Central memory CD4-positive, alpha-beta T cell (primary cell): ENCODE data around the gene NALCN.

Experiments
- DNase-seq: peaks from one replicate; pipeline ENCODE4 v3.0.0; 2022

NALCN gene

DNA sequence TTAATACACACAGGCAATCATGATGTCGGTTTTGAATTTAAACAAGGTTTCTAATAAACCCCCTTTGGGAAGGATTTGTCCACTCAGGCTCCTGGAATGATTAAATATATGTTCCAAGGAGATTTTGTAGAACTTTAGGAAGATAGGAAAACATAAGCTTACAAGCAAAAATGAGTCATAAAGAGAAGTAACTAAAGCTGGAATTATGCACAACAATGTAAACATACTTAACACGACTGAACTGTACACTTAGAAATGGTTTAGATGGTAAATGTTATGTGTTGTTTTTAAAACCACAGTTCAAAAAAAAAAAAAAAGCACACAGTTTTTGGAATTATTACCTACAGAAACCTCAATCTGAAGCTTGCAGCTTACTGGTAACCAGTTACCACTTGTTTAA, 304.4 kb downstream of the NALCN start:
- no peak for DNase-seq

DNA sequence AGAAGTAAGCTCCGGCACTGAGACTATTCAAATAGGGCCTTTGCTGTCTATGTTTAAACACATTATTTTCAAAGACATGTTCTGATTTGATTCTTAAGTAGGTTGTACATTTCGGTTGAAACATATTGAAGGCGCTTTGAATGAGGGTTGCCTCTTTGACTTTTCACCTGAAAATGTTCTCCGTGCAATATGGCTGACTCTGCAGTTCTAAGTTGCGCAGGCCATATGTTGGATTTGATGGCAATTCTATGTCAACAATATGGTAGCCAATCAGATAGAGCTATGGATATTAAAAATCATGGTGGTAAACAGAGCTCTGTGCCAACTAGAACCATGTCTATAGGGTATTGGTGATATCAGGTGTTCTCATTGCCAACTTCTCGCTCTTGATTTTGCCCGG, 307.3 kb downstream of the NALCN start:
- DNase-seq, result no peak

DNA sequence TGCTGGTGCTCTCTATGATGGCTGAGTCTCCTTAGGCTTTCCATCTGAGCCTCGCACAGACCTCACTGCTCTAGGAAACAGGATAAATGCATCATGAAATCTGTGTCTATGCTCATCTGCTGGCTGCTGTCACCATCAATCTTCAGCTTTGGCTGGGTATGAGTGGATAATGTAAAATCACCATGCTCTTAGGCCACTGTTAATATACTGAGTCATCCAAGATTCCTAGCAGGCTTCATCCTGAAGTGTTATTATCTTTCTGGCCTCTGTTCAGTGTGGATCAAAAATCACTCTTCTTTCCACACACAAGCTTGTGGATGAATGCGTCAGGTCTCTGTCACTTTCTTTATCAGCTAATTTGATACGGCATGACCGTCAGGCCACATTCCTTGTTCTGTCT, 317.4 kb downstream of the NALCN start:
- no peak for DNase-seq

DNA sequence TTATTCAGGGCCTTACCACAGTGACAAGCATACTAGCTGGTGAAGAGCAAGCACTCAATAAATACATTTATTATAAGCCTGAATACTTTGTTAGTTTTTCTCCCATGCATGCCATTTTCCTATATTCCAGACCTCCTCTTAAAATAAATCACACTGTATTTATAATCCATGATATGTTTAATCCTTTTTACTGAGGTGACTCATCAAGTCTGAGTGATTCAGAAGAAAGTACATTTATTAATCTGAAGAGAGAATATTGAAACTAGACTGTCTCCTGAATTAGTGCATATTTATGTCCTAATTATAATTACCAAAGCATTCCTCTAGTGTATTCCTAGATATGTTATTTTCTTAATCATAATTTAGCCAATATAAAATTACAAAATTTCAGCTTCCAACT, 323.3 kb downstream of the NALCN start:
- DNase-seq, result no peak

DNA sequence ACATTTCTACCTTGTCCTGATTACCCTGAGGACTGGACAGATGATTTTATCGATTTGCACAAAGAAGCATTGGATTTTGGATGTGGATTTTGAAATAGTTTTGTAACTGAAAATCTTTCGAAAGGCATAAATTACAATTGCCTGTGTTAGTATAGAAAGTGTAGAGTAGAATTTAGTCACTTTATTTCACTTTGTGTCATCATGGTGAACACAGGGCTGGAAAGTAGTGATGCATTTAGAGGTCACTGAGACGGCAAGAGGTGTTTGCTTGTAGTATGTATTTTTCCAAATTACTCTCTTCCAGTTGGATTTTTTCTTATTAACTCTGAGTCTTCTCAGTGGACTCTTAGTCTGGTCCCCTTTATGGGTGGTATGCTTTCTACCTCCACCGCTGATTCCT, 326.0 kb downstream of the NALCN start:
- no peak for DNase-seq

DNA sequence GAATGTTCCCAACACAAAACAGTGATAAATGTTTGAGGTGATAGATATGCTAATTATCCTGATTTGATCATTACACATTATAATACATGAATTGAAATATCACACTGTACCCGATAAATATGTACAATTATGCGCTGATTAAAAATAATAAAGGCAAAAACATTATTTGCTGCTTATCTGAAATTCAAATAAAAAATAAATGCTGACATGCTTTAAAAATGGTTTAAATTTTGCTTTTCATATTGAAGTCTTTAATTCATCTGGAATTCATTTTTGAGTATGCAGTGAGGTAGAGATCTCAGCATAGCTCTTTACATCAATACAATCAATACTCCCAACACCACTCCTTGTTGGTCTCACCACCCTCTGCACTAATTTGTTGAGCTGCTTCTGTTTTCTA, 330.8 kb downstream of the NALCN start:
- DNase-seq, result no peak

DNA sequence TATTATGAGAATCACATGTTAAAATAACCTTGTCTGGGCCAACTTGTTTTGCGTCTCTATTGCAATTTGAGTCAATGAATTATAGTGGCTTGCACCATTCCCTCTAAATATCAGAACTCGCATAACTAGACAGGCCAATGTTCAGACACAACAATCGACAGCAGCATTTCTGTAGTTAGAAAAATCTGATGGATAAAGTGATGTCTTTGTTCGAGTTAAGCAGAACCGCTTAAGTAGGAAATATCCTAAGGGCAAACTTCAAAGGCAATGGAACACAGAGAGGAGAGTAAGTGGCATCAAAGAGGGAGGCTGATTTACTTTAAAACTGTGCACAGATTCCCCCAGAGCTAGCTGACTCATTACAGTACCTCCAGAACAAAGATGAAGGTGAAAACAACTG, 333.9 kb downstream of the NALCN start:
- DNase-seq, result no peak

DNA sequence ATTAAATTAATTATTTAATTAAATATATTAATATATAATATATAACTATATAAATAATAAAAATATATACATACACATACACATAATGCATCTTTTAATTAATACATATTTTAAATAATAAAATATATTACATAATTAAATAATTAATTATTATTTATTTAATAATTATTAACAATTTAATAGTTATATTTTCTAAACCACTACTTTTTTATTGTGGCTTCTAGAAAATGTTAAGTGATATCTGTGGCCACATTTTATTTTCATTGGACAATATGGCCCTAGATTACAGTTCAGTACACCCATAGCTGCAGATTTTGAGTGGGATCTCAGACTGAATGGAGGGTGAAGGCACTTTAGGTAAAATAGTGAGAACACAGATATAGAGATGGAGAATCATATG, 335.7 kb downstream of the NALCN start:
- no peak for DNase-seq

DNA sequence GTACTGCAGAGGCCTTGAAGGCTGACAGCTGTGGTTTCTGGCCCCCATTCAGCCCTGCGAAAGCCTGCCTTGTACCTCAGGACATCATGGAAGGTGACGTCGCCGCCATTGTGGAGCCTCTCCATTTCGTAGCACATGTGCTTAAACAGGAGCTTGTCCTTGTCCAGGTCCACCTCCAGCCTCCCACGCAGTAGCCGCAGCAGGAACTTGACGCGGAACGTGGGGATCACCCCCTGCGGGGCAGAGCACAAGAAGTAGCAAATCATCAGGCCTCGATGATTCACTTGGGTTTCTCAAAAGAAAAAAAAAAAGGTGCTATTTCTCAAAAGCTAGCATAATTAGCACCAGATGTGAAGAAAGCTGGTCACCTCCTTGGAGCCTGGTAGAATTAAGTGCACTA, 351.0 kb downstream of the NALCN start:
- no peak for DNase-seq

DNA sequence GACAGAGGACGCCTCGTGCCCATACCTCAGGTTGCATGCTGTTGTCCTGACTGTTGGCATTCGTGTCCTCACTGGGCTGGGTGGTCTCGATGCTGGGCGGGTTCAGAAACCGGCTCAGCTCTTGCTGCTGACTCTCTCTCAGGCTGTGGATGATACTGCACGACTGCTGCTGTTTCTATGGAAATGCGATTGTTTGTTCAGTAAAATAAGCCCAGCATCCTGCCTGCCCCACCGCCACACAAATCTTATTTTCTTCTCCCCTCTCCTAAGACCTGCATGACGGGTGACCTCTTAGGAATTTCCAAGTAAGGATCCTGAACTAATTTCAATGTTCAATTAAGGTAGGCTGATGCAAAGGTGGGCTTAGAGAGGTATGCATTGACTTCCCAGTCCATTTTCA, 356.5 kb downstream of the NALCN start:
- DNase-seq, result no peak

DNA sequence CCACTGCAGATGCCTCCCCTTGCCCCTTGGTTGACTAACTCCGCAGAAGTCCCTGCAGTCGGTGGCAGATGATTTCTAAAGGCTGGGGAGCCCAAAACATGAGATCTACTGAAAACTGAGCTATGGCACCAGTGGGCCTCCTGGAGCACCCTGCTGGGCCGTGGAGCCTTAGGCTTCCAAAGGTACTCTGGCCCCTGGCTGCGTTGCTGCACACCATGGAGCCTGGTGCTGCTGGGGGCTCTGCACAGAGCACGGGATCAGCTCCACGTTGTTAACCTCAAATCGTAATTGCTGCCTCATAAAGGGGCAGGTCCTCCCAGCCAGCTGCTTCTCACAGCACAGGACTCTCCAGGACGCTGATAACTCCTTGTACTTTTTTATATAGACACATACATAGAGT, 357.5 kb downstream of the NALCN start:
- DNase-seq, result no peak

DNA sequence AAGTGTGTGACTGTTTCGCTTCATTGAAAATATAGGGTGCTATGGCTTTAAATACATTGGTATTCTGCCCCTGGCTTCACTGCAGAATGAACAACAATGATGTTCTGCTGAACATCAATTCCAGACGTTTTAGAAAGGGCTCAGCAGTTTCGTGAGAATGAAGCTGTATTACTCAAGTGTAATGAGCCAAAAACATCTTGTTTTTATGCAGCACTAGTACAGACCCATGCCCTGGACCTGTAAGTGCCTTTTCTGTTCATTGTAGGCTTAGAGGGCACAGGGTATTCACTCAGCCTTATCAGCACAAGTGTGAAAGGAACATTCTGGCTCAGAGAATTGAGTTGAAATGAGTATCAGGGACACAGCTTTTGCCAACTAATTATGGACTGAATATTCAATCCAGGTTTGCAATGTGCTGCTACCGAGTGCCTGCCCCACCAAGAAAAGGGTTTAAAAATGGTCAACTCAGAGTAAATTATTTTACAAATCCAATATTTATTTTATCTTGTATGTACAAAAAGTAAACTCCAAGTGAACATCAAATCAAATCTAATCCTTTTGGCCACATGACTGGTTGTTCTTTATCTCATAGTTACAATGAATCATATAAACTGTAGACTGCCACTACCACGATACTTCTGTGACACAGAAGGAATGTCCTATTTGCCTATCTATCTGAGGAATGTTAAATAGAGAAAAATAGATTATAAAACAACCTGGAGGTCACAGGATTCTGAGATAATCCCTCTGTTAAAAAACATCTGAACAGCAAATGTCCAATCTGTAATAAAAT, 362.8 kb downstream of the NALCN start:
- no peak for DNase-seq

DNA sequence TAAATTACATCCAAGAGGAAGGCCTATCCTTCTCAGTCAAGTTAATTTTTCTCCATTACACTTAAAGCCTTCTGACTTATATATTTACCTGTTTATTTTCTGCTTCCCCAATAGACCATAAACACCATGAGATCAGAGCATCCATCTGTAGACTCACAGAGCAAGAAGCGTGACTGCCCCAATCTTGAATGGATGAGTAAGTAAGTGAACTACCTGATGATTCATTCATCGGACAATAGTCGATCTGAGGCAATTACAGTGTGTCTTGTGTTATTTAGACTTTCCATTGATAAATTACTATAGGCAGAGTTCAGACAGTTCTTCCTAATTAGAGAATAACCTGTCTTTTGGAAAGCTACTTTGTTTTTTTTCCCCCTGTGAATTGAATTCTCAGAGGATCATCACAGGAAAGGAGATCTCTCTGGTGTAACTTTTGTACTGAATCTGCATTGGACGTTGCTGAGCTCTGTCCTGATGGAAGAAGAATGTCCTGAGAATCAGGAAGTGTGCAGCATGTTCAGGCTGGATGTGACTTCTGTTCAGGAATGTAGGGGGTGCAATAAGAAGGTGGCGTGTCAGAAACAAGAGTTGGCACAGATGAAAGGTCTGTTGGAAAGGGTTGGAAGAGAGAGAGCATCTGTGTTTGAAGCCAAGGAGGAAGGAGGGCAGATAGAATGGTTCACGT, 367.0 kb downstream of the NALCN start:
- no peak for DNase-seq

DNA sequence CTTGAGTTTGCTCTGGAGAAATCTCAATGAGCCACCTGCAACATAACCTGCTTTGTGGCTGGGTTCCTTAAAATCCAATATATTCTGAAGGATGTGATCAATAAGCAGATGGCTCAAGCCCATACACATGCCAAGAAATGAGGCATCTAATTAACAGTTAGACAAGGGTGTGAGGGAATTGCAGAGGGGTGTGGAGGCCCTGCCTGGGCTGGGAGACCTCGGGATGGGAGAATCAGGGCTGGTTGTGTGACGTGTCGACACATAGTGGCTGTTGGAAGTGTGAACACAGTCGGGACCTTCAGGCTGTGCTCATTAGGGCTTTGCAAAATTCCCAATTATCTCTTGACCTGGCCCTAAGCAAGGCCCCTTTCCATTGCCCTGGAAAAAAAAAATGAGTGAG, 379.8 kb downstream of the NALCN start:
- DNase-seq, result no peak

DNA sequence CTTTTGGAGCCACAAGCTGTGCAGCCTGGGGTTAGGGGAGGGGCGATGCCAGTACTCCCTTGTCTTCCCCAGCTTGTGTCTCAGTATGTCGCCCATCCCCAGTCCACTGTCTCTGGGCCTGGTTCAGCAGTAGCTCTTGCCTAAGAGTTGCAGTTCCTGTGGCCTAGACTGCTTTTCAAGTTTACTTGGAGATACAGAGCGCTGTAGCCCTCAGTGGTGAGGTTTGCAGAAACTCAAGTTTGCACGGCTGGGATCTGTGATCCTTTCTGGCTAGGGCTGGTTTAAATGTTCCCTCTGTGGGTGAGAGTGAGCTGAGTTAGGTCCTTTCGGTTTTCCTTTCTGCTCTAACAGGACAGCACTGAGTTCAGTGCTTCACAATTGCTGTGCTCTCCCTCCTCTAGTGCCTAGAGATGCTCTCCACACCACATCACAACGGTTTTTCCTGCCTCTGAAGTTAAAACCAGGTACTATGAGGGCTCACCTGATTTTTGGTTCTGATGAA, 381.1 kb downstream of the NALCN start:
- no peak for DNase-seq

DNA sequence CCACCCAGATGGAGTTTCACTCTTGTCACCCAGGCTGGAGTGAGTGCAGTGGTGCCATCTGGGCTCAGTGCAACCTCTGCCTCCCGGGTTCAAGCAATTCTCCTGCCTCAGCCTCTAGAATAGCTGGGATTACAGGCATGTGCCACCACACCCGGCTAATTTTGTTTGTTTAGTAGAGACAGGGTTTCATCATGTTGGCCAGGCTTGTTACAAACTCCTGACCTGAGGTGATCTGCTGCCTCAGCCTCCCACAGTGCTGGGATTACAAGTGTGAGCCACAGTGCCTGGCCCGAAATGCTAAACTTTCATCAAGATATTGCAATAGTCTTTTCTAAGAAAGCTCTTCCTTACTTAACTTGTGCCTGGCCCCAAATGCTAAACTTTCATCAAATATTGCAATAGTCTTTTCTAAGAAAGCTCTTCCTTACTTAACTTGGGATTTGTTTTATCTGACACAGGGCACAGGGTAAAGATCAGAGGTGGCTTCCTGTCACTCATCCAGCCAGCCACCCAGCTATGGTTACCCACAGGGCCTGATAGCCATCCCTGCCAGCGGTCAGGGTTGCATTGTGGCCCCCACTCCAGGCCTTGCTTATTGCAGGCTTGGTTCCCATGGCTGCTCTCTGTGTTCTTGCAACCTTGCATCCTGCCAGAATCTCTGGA, 389.4 kb downstream of the NALCN start:
- no peak for DNase-seq

DNA sequence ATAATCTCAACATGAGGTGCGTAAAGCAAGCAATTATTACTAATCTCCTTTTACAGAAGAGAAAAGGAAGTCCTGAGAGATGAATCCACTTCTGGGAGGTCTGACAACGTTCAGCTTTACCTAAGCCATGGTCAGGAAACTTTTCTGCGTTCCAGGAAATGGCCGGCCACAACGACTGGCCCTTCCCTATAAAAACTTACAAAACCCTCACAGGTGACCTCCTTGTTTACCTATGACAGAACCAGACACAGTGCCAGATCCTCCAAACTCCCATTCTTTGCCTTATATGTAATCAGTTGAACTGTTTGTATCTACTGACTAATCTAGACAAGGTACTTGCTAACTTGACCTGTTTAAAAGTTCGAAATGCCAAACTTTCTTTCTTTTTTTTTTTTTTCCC, 390.0 kb downstream of the NALCN start:
- no peak for DNase-seq

DNA sequence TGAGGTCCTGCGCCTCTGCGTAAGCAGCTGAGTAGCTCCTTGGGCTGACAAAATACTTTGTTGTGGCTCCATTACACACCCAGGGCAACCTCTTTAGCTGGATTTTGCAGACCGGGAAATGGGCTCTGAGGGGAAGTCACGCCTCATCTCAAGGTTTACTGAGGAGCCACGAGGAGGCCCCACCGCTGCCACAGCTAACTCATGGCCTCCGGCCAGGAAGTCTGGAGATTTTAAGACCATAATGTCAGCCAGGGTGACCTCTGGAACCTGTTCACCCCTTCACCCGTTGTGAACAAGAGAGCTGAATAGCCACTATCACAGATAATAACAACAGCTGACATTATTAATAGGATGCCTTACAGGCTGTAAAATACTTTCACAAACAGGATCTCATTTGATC, 390.4 kb downstream of the NALCN start:
- DNase-seq, result no peak

DNA sequence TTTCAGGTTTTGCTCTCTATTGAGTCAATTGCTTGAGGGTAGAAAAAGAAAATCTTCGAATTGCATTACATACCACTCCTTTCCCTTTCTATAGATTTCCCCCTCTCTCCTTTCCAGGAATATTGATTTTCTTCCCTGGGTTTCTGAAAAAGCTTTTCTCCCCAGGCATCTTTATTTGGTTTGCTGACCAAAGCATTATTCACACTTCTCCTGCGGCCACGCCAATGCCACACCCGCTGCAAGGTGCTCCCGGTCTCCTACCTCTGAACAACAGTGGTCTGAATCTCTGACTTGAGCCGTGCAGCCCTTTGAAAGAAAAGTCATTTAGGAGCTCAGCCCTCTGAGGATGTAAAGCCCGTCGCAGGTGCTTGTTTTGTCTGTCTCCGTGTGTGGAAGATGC, 390.8 kb downstream of the NALCN start:
- DNase-seq, result no peak

DNA sequence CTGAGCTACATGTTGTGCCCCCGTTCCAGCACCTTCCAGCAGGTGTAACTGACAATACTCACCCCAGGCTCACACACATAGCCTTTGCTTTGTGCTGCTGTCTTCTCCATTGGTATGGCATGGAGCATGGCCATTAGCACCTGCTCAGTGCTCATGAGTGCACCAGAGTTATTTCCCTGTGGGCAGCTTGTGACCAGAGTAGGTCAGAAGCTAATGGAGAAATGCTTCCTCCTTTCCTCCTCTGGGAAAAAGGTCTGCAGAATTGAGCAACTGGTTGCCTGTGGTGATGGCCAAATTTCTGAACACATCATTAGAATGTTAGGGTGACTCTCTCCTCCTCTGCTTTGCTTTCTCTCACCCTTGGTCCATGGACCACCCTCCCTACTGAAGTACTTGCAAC, 397.2 kb downstream of the NALCN start:
- DNase-seq, result no peak

DNA sequence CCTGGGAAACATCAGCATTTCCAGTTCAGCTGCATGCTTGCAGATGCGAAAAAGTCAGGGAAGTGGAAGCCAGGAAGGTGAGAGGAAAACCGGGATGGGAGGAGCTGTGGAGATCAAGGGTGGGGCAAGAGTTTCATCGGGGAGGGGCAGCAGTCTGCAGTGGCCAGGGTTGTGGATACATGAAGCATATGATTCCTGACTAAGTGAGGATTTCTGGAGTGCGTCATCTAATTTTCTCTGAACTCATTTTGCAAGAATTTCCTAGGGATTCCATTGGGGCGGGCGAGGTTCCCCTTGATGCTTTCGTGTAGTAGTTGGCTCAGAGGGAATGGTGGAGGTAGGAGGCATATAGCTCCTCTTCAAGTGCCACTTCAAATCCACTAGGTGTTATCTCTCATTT, 397.6 kb downstream of the NALCN start:
- DNase-seq, result no peak

DNA sequence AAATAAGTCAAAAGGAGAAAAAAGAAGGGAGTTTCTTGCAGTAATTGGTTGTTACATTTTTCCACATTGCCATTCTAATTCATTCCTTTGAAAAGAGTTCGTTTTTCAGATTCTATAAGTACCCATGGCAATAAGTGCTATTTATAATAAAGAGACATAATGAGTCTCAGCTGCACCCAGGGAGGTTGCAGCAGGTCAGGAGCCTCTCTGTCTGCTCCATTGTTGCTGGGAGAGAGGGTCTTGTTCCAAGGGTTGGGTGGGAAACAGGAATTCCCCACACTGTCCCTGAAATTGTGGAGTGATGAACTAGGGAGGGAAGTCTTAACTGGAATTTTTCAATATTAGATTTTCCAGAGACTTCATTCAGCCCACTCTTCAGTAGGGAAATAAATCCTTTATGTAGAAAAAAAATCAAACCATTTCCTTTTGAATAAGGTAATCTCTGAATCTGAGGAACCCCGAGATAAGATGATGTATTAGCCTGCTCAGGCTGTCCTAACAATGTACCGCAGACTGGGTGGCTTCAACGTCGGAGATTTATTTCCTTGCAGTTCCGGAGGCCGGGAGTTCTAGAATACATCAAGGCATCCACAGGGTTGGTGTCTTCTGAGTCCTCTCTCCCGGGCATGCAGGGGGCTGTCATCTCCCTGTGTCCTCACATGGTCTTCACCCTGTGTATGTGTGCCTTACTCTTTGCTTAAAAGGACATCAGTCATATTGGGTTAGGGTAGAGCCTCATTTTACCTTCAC, 399.0 kb downstream of the NALCN start:
- DNase-seq, result no peak

DNA sequence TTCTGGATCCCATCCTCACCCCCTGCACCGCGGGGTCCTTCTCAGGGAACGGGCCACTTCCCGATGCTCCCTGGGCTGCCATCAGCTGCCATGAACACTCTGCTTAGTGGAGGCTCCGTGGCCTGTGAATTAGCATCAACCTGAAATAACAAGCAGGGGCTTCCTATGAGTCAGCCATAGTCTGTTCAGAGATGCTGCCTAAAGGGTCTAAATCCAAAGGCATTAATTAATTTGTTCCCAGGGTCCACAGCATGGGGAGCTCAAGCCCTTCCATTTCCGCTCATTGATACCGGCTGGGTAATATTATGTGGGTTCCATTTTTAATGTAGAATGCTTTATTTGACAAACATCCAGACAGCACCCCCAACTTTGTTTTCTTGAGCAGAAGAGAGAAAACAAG, 399.8 kb downstream of the NALCN start:
- no peak for DNase-seq
